ENCODE results near the gene TRPM2.

- TF ChIP-seq POLR2AphosphoS5 (IDR thresholded peaks at IDR 0.05; ENCODE audit: low read depth, low read length) (no peak), POLR2A (IDR thresholded peaks at IDR 0.05; ENCODE audit: low read depth, low read length) (no peak)
Measured at GRCh38 chr21:44442266-44443125, 89.1 kb downstream of the TRPM2 start.
